Colonic mucosa (tissue), 4 donors: ENCODE results near the gene TSR1. TPM values are rescaled to one million over a fixed set of nuclear protein-coding genes. Genes with fewer than 3 reads are reported as not detected.

Source experiments
- DNase-seq: peaks from one replicate; pipeline ENCODE4 v3.0.0-alpha.2; 2020
- H3K27ac ChIP-seq: fragments of 200-600 bp; one replicate; pipeline ENCODE4 v1.8.0; 2021
- H3K27me3 ChIP-seq: fragments of 200-600 bp; one replicate; pipeline ENCODE4 v1.8.0; 2021
- H3K36me3 ChIP-seq: fragments of 200-600 bp; one replicate; pipeline ENCODE4 v1.8.0; 2021
- H3K4me1 ChIP-seq: fragments of 200-600 bp; one replicate; pipeline ENCODE4 v1.8.0; 2021; ENCODE audit warnings: mild to moderate bottlenecking
- H3K4me3 ChIP-seq: fragments of 200-600 bp; one replicate; pipeline ENCODE4 v1.8.0; 2021
- H3K9ac ChIP-seq, 2 donors: one replicate each; pipeline ENCODE4 v1.7.0; 2013; ENCODE audit warnings: control low read depth in 2 of 2, low read depth in 2 of 2, low read length in 2 of 2
- H3K9me3 ChIP-seq: fragments of 200-600 bp; one replicate; pipeline ENCODE4 v1.8.0; 2021
- CTCF ChIP-seq: fragments of 200-600 bp; IDR thresholded peaks from one replicate; pipeline ENCODE4 v1.8.0; 2022; ENCODE audit warnings: antibody characterized with exemption, mild to moderate bottlenecking
- intact Hi-C: fragments of 100-400 bp; cut with DNase I; formaldehyde crosslinking; loops from one replicate; pipeline ENCODE4 v1.14.1; 2022
- total RNA-seq, 2 donors: library from RNA; stranded (reverse); fragmentation: NEBNext Ultra II Directional in 1 of 2; extraction: Animal tissue kit (Norgen Biotek cat#: 25700) in 1 of 2; gene quantifications; one replicate each; pipeline ENCODE4 v1.2.1, GENCODE V29; 2021
- donor health status: healthy.
- donor health status: DM: no; HTN: no; CAD: no.
- donor health status: DM: no; HTN: no; CAD: no.

Gene TSR1
- total RNA-seq, 2 donors from 2014 or later: 13.7 to 28.5 TPM

- no peak for DNase-seq
- intact Hi-C loops: no loop called here
- Histone ChIP-seq H3K27ac (no peak overlapping the region), H3K9me3 (no peaks in the 10 kb centered on the region), H3K4me1 (no peaks in the 10 kb centered on the region), H3K9ac (no peak overlapping the region), H3K4me3 (no peak overlapping the region), H3K36me3 (no peaks in the 10 kb centered on the region), H3K27me3 (no peaks in the 10 kb centered on the region)
- TF ChIP-seq CTCF: no peak
Observed at GRCh38 chr17:2363318-2363717, 27.1 kb upstream of the TSR1 start.

- no peak overlapping the region for H3K4me3 ChIP-seq
- H3K4me1 ChIP-seq: no peaks in the 10 kb centered on the region
- H3K27ac ChIP-seq: no peak overlapping the region
- no peak for TF ChIP-seq CTCF
- H3K9me3 ChIP-seq: no peaks in the 10 kb centered on the region
- no peaks in the 10 kb centered on the region for H3K36me3 ChIP-seq
- no peak overlapping the region for H3K9ac ChIP-seq
- DNase-seq: no peak
- no peaks in the 10 kb centered on the region for H3K27me3 ChIP-seq
- intact Hi-C loops: no loop called here
Observed at GRCh38 chr17:2362881-2363280, 26.6 kb upstream of the TSR1 start.

GRCh38 chr17:2362416-2362815, 26.2 kb upstream of the TSR1 start:
- Histone ChIP-seq H3K9me3 (no peaks in the 10 kb centered on the region), H3K9ac (no peak overlapping the region), H3K36me3 (no peaks in the 10 kb centered on the region), H3K4me1 (no peaks in the 10 kb centered on the region), H3K4me3 (no peak overlapping the region), H3K27ac (no peak overlapping the region), H3K27me3 (no peaks in the 10 kb centered on the region)
- no peak for TF ChIP-seq CTCF
- intact Hi-C loops: no loop called here
- no peak for DNase-seq

GRCh38 chr17:2362016-2362415, 25.8 kb upstream of the TSR1 start:
- no peaks in the 10 kb centered on the region for H3K36me3 ChIP-seq
- H3K9ac ChIP-seq: no peak overlapping the region
- H3K27me3 ChIP-seq: no peaks in the 10 kb centered on the region
- TF ChIP-seq CTCF: no peak
- intact Hi-C loops: no loop called here
- H3K27ac ChIP-seq: no peak overlapping the region
- H3K4me3 ChIP-seq: no peak overlapping the region
- DNase-seq: no peak
- no peaks in the 10 kb centered on the region for H3K4me1 ChIP-seq
- no peaks in the 10 kb centered on the region for H3K9me3 ChIP-seq

- intact Hi-C loops: no loop called here
- H3K9ac ChIP-seq: no peak overlapping the region
- no peaks in the 10 kb centered on the region for H3K4me1 ChIP-seq
- TF ChIP-seq CTCF: no peak
- H3K9me3 ChIP-seq: no peaks in the 10 kb centered on the region
- H3K27ac ChIP-seq: no peak overlapping the region
- no peak overlapping the region for H3K4me3 ChIP-seq
- DNase-seq: no peak
- H3K36me3 ChIP-seq: no peaks in the 10 kb centered on the region
- H3K27me3 ChIP-seq: no peaks in the 10 kb centered on the region
Observed at GRCh38 chr17:2361010-2361760, 24.9 kb upstream of the TSR1 start.
